ENCODE results near the gene SC5D.

SC5D gene

GRCh38 chr11:121282386-121282785 is 10.2 kb upstream of the SC5D start:
- H3K4me1 ChIP-seq: no peaks in the 10 kb centered on the region; the same call in 1 of the 2 replicates
- H3K9me3 ChIP-seq: no peaks in the 10 kb centered on the region
- TF ChIP-seq, protein P1, sequence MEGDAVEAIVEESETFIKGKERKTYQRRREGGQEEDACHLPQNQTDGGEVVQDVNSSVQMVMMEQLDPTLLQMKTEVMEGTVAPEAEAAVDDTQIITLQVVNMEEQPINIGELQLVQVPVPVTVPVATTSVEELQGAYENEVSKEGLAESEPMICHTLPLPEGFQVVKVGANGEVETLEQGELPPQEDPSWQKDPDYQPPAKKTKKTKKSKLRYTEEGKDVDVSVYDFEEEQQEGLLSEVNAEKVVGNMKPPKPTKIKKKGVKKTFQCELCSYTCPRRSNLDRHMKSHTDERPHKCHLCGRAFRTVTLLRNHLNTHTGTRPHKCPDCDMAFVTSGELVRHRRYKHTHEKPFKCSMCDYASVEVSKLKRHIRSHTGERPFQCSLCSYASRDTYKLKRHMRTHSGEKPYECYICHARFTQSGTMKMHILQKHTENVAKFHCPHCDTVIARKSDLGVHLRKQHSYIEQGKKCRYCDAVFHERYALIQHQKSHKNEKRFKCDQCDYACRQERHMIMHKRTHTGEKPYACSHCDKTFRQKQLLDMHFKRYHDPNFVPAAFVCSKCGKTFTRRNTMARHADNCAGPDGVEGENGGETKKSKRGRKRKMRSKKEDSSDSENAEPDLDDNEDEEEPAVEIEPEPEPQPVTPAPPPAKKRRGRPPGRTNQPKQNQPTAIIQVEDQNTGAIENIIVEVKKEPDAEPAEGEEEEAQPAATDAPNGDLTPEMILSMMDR (IDR thresholded peaks at IDR 0.05; ENCODE audit: low read depth, low read length): peak; percentile 27; the same call in 1 of the 2 replicates
- no peaks in the 10 kb centered on the region for H3K36me3 ChIP-seq
- H3K4me3 ChIP-seq (ENCODE audit: low read depth, low read length): no peak overlapping the region
- H3K27me3 ChIP-seq: no peaks in the 10 kb centered on the region
- no peak for DNase-seq

DNA sequence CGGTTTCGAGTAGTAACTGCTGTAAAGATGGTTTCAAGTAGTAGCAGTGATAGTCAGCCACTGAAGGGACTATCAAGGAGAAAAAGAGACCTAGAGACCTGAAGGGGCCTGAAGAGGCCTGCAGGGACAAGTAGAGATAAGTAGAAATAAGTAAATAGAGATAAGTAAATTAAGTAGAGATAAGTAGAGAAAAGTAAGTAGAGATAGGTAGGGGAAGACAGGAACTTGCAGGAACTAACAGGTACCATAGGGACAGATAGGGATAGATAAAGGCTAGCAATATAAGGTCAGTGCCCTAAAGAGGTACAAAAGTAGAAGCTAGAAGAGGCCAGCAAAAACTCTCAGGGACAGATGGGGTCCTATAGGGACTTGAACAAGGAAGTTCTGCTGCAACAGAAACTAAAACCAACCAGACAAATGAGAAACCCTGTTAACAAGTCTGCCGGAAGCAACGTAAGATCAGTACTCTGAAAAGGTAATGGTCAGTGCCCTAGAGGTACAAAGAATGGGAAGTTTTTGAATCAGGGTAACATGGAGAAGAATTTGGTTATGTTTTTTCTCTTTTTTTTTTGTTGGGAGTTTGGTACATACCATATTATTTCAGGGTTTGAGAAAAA is 9.6 kb upstream of the SC5D start:
- H3K9me3 ChIP-seq: no peaks in the 10 kb centered on the region
- TF ChIP-seq, protein P1 (IDR thresholded peaks at IDR 0.05; ENCODE audit: low read depth, low read length): no peak
- no peaks in the 10 kb centered on the region for H3K27me3 ChIP-seq
- no peaks in the 10 kb centered on the region for H3K36me3 ChIP-seq
- no peaks in the 10 kb centered on the region; the same call in 1 of the 2 replicates for H3K4me1 ChIP-seq
- H3K4me3 ChIP-seq (ENCODE audit: low read depth, low read length): no peak overlapping the region
- no peak for DNase-seq

GRCh38 chr11:121291319-121291718 is 1.3 kb upstream of the SC5D start:
- no peak overlapping the region for H3K4me3 ChIP-seq (ENCODE audit: low read depth, low read length)

DNA sequence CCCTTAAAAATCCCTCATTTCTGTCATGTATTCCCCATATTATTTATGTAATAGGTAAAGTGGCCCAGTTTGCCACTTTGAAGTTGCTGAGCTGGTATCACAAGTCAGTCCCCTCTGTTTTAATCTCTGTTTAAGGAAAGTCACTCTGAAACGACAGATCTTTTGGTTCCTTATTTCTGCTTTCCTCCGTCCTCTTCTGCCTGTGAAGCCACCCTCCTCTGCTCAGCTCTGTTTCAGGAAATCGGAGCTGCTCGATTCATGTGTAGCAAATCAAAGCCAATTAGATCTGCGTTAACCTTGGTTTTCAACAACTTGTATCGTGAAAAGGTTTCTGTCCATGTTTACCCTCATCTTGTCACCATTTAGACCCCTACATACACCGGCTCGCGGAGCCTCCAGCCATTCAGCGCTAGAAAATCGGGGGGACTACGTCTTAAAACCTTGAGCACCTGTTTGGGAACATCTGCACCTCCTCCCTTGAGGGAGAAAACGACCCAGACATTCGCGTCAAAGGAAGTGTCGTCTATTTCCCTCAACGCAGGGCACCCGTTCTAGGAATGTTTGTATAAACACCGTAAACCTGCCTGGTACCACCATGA is 576 bp upstream of the SC5D start:
- no peaks in the 10 kb centered on the region for H3K36me3 ChIP-seq
- H3K27me3 ChIP-seq: no peaks in the 10 kb centered on the region
- TF ChIP-seq, protein P1 (IDR thresholded peaks at IDR 0.05; ENCODE audit: low read depth, low read length): no peak
- peak overlapping the region; percentile 95 for H3K4me3 ChIP-seq (ENCODE audit: low read depth, low read length)
- no peaks in the 10 kb centered on the region for H3K4me1 ChIP-seq
- no peak for DNase-seq
- no peaks in the 10 kb centered on the region for H3K9me3 ChIP-seq

More at GRCh38 chr11:121291319-121291718, 1.3 kb upstream of the SC5D start:
- Histone ChIP-seq H3K9me3 (no peaks in the 10 kb centered on the region), H3K36me3 (no peaks in the 10 kb centered on the region), H3K27me3 (no peaks in the 10 kb centered on the region), H3K4me1 (no peaks in the 10 kb centered on the region)
- DNase-seq: no peak
- TF ChIP-seq, protein P1 (IDR thresholded peaks at IDR 0.05; ENCODE audit: low read depth, low read length): no peak

DNA sequence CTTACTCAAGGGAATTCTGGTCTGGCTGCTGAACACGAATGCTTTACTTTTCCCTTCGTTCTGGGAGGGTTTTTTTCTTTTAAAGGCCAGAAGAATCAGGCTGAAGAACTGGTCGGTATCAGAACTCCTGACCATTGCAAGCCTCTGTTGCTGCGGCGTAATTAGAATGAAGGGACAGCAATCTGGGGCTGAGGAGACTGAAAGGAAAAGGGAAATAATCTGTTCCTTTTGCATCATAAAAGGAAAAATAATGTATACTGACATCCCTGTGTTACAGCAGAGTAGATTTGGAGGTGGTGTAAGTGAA is 670 bp downstream of the SC5D start:
- TF ChIP-seq, protein P1 (IDR thresholded peaks at IDR 0.05; ENCODE audit: low read depth, low read length): no peak
- H3K4me3 ChIP-seq (ENCODE audit: low read depth, low read length): peak overlapping the region; percentile 95
- no peaks in the 10 kb centered on the region; the same call in 1 of the 2 replicates for H3K36me3 ChIP-seq
- no peaks in the 10 kb centered on the region for H3K4me1 ChIP-seq
- no peaks in the 10 kb centered on the region for H3K9me3 ChIP-seq
- no peaks in the 10 kb centered on the region for H3K27me3 ChIP-seq
- no peak for DNase-seq
